ENCODE results near the gene PRDX3. TPM values are rescaled to one million over a fixed set of nuclear protein-coding genes. Genes with fewer than 3 reads are reported as not detected.

PRDX3 gene
- total RNA-seq, 1 donor from 2014 or later, result 103 TPM

DNA sequence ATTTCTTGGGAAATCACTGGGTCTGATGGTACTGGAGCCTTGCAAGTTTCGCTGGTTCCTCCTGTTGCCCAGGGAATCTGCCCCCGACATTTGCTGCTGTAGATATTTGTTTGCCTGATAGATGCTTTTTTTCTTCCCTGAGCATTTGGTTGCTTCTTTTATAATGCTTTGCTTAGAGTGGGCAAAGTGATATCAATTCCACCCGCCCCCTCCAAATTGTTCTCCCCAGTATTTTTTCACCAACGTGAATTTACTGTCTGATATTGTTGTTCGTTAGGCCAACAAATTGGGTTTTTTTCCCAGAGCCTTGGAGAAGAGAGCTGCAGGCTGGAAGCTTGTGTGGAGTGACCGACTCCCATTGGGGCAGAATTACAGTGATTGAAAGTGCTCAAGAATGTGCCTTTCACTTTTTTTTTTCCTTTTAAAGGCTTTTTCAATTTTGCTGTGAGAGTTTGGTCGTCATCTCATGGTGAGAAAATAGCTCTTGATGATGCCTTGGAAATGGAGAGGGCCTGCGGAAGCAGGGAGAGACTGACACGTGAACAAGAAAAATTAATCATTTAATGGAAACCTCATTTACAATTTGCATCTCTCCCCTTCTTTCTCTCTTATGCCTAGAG, 31.2 kb upstream of the PRDX3 start:
- DNase-seq, result no peak
- Mint-ChIP-seq H3K36me3 (ENCODE audit: unreplicated experiment) (no peaks in the 10 kb centered on the region), H3K4me1 (ENCODE audit: low read depth, unreplicated experiment) (peaks cover 28% of the 10 kb centered on the region), H3K4me3 (ENCODE audit: unreplicated experiment) (peak overlapping the region; percentile 99), H3K27ac (ENCODE audit: unreplicated experiment) (peak overlapping the region; percentile 67), H3K9me3 (ENCODE audit: unreplicated experiment) (peaks cover 15% of the 10 kb centered on the region), H3K27me3 (ENCODE audit: unreplicated experiment) (peaks cover 16% of the 10 kb centered on the region)
- TF ChIP-seq, protein P1, sequence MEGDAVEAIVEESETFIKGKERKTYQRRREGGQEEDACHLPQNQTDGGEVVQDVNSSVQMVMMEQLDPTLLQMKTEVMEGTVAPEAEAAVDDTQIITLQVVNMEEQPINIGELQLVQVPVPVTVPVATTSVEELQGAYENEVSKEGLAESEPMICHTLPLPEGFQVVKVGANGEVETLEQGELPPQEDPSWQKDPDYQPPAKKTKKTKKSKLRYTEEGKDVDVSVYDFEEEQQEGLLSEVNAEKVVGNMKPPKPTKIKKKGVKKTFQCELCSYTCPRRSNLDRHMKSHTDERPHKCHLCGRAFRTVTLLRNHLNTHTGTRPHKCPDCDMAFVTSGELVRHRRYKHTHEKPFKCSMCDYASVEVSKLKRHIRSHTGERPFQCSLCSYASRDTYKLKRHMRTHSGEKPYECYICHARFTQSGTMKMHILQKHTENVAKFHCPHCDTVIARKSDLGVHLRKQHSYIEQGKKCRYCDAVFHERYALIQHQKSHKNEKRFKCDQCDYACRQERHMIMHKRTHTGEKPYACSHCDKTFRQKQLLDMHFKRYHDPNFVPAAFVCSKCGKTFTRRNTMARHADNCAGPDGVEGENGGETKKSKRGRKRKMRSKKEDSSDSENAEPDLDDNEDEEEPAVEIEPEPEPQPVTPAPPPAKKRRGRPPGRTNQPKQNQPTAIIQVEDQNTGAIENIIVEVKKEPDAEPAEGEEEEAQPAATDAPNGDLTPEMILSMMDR (IDR thresholded peaks at IDR 0.05; ENCODE audit: partially characterized antibody, unreplicated experiment), result peak; percentile 44

DNA sequence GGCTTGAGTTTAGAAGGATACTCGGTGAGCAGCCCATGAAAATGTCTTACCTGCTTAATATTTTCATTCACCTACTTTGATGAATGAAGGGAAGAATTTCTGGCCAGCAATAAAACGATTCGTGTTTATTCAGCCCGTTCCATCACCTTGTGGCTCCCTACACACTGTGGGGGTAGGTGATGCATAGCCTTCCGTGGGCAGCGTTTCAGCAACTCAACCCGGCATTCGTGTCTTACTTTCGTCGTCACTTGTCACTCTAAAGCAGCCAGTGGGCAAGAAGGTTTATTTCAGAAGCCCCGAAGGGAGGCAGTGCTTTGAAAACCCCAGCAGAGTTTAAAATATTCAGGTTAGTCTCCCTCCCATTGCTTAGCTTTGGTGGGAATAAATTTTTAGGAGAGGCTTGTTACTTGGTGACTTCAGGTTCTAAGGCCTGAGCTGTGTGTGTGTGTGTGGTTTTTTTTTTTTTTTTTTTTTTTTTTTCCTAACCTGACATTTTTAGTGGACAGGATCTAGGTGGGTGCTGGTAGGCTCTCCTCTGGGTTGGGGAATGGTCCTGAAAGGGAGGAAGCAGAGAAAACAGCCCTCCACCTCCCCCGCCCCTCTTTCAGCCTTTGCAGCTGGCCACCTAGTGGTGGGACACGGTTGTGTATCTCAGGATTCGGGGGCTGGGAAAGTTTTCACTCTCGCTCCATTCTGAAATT, 30.6 kb upstream of the PRDX3 start:
- H3K9me3 Mint-ChIP-seq (ENCODE audit: unreplicated experiment), result peaks cover 15% of the 10 kb centered on the region

DNA sequence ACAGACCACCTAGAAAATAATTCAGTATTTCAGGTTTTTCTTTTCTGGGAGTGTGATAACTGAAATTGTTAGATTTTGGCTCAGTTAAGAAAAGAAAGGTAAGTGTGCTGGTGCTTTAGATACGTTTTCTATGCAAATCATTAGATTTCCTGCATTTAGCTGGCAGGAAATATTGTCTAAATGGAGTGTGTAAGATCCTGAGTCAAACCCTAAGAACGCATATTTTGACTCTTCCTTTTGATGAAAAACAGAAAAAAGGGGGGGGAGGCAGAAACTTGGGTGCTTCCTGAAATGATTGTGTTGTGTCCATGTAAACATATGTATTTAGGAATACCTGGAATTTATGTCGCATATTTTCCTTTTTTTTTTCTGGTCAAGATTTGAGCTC, 29.9 kb upstream of the PRDX3 start:
- Mint-ChIP-seq H3K27me3 (ENCODE audit: unreplicated experiment) (peaks cover 14% of the 10 kb centered on the region), H3K4me3 (ENCODE audit: unreplicated experiment) (peak overlapping the region; percentile 99), H3K27ac (ENCODE audit: unreplicated experiment) (peak overlapping the region; percentile 98), H3K4me1 (ENCODE audit: low read depth, unreplicated experiment) (peaks cover 30% of the 10 kb centered on the region), H3K9me3 (ENCODE audit: unreplicated experiment) (peaks cover 15% of the 10 kb centered on the region), H3K36me3 (ENCODE audit: unreplicated experiment) (no peaks in the 10 kb centered on the region)
- no peak for DNase-seq
- TF ChIP-seq, protein P1 (IDR thresholded peaks at IDR 0.05; ENCODE audit: partially characterized antibody, unreplicated experiment), result no peak

More for the DNA sequence above, 30.6 kb upstream of the PRDX3 start:
- H3K36me3 Mint-ChIP-seq (ENCODE audit: unreplicated experiment), result no peaks in the 10 kb centered on the region
- peak overlapping the region; percentile 98 for H3K27ac Mint-ChIP-seq (ENCODE audit: unreplicated experiment)
- peak; percentile 83 for DNase-seq
- H3K4me3 Mint-ChIP-seq (ENCODE audit: unreplicated experiment), result peak overlapping the region; percentile 99
- TF ChIP-seq, protein P1 (IDR thresholded peaks at IDR 0.05; ENCODE audit: partially characterized antibody, unreplicated experiment), result peak; percentile 88
- H3K27me3 Mint-ChIP-seq (ENCODE audit: unreplicated experiment), result peaks cover 14% of the 10 kb centered on the region
- peaks cover 30% of the 10 kb centered on the region for H3K4me1 Mint-ChIP-seq (ENCODE audit: low read depth, unreplicated experiment)

DNA sequence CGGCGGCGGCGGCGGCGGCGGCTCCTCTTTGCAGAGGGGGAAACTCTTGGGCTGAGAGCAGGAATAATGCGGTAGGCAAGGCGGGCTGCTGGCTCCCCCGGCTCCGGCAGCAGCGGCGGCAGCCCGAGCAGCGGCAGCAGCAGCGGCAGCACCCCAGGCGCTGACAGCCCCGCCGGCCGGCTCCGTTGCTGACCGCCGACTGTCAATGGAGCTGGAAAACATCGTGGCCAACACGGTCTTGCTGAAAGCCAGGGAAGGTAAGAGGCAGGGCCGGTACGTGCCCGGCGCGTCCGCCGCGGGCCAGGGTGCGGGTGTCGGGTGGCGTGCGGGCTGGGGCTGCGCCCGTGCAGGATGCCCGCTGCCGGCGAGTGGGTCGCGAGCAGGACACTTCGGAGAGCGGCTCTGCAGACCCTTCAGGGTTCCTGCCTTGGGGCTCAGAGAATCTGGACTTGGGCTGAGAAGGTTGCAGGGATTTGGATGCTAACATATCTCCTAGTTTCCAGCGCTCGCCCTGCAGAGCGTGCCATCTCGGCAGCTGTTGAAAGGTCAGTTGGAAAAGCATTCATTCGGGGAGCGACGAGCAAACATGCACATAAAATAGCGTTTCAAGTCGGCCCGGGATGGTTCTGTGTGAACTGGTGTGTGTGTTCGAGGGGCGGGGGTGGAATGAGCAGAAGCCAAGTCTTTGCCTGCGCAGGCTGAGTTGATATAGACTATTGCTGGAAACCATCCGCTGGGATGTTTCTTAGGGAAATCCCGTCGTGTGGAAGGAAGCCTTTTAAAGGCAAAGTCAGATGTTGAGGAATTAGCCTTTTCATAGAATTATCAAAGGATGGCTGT, 29.3 kb upstream of the PRDX3 start:
- H3K27me3 Mint-ChIP-seq (ENCODE audit: unreplicated experiment), result peaks cover 14% of the 10 kb centered on the region
- H3K27ac Mint-ChIP-seq (ENCODE audit: unreplicated experiment), result peak overlapping the region; percentile 98
- H3K4me3 Mint-ChIP-seq (ENCODE audit: unreplicated experiment), result peak overlapping the region; percentile 99
- TF ChIP-seq, protein P1 (IDR thresholded peaks at IDR 0.05; ENCODE audit: partially characterized antibody, unreplicated experiment), result no peak
- H3K4me1 Mint-ChIP-seq (ENCODE audit: low read depth, unreplicated experiment), result peaks cover 29% of the 10 kb centered on the region
- peak; percentile 40 for DNase-seq
- H3K9me3 Mint-ChIP-seq (ENCODE audit: unreplicated experiment), result peaks cover 15% of the 10 kb centered on the region
- H3K36me3 Mint-ChIP-seq (ENCODE audit: unreplicated experiment), result no peaks in the 10 kb centered on the region
